MM.1S (cell line): ENCODE data around the gene ADARB2.

ENCODE experiments used
- DNase-seq: peaks from one replicate; pipeline ENCODE4 v3.0.0-alpha.2; 2015
- H2AFZ ChIP-seq: fragments of 300-600 bp; sonication (generic); 2 replicates; pipeline ENCODE4 v1.6.0; 2016; ENCODE audit warnings: antibody characterized with exemption, low read length
- H3F3A ChIP-seq: fragments of 300-600 bp; sonication (generic); 2 replicates; pipeline ENCODE4 v1.6.1; 2016; ENCODE audit warnings: mild to moderate bottlenecking, antibody characterized with exemption, low read length, moderate library complexity, mixed read lengths; ENCODE audit not compliant: insufficient read depth
- H3K27ac ChIP-seq: fragments of 300-600 bp; sonication (generic); 2 replicates; pipeline ENCODE4 v1.5.1; 2016; ENCODE audit warnings: mild to moderate bottlenecking, low read length
- H3K27me3 ChIP-seq: fragments of 300-600 bp; sonication (generic); replicated peaks from 2 replicates; pipeline ENCODE4 v1.6.0; 2016; ENCODE audit warnings: low read length; ENCODE audit not compliant: insufficient read depth
- H3K36me3 ChIP-seq: fragments of 300-600 bp; sonication (generic); replicated peaks from 2 replicates; pipeline ENCODE4 v1.6.1; 2016; ENCODE audit warnings: mild to moderate bottlenecking, low read length, mixed read lengths; ENCODE audit not compliant: insufficient read depth
- H3K4me1 ChIP-seq: fragments of 300-600 bp; sonication (generic); 2 replicates; pipeline ENCODE4 v1.6.1; 2016; ENCODE audit warnings: low read length, mixed read lengths
- H3K4me2 ChIP-seq: fragments of 300-600 bp; sonication (generic); 2 replicates; pipeline ENCODE4 v1.6.0; 2016; ENCODE audit warnings: low read depth, low read length
- H3K4me3 ChIP-seq: fragments of 300-600 bp; sonication (generic); 2 replicates; pipeline ENCODE4 v1.5.1; 2016; ENCODE audit warnings: low read length, mixed read lengths
- H3K79me2 ChIP-seq: fragments of 300-600 bp; sonication (generic); 2 replicates; pipeline ENCODE4 v1.6.1; 2016; ENCODE audit warnings: mixed run types, low read length, mixed read lengths
- H3K9ac ChIP-seq: fragments of 300-600 bp; sonication (generic); 2 replicates; pipeline ENCODE4 v1.6.1; 2016; ENCODE audit warnings: low read length, mixed read lengths
- H3K9me2 ChIP-seq: fragments of 300-600 bp; sonication (generic); replicated peaks from 2 replicates; pipeline ENCODE4 v1.6.1; 2016; ENCODE audit warnings: mild to moderate bottlenecking, low read length, mixed read lengths; ENCODE audit not compliant: insufficient read depth
- H3K9me3 ChIP-seq: fragments of 300-600 bp; sonication (generic); replicated peaks from 2 replicates; pipeline ENCODE4 v1.6.1; 2016; ENCODE audit warnings: mild to moderate bottlenecking, low read length, mixed read lengths; ENCODE audit not compliant: insufficient read depth
- H4K20me1 ChIP-seq: fragments of 300-600 bp; sonication (generic); 2 replicates; pipeline ENCODE4 v1.6.1; 2016; ENCODE audit warnings: mild to moderate bottlenecking, low read length, moderate library complexity, mixed read lengths; ENCODE audit not compliant: insufficient read depth
- CTCF ChIP-seq: fragments of 300-600 bp; sonication (generic); IDR thresholded peaks from 2 replicates; pipeline ENCODE4 v1.5.1; 2016; ENCODE audit warnings: antibody characterized with exemption, low read length, mixed read lengths
- EZH2 ChIP-seq: fragments of 300-600 bp; sonication (generic); optimal IDR thresholded peaks from 2 replicates; pipeline ENCODE3; 2017; ENCODE audit warnings: low read depth, mild to moderate bottlenecking, antibody characterized with exemption, low read length, mixed read lengths
- EZH2phosphoT487 ChIP-seq: fragments of 300-600 bp; sonication (generic); IDR thresholded peaks from 2 replicates; pipeline ENCODE4 v1.6.1; 2018; ENCODE audit warnings: antibody characterized with exemption, low read length

The ADARB2 gene

GRCh38 chr10:1712314-1712713 lies 25.0 kb downstream of the ADARB2 start:
- Histone ChIP-seq H3K27me3 (no peaks in the 10 kb centered on the region), H3K9ac (no peak overlapping the region), H3F3A (no peaks in the 10 kb centered on the region), H3K36me3 (no peaks in the 10 kb centered on the region), H3K4me3 (no peak overlapping the region), H4K20me1 (no peaks in the 10 kb centered on the region), H3K4me2 (no peak overlapping the region), H2AFZ (no peak overlapping the region), H3K4me1 (no peaks in the 10 kb centered on the region), H3K79me2 (no peaks in the 10 kb centered on the region), H3K9me2 (no peaks in the 10 kb centered on the region), H3K27ac (no peak overlapping the region), H3K9me3 (no peaks in the 10 kb centered on the region)
- TF ChIP-seq CTCF (no peak), EZH2 (no peak), EZH2phosphoT487 (no peak)
- no peak for DNase-seq

GRCh38 chr10:1709161-1709560 lies 28.2 kb downstream of the ADARB2 start:
- no peaks in the 10 kb centered on the region for H3K27me3 ChIP-seq
- H4K20me1 ChIP-seq, result no peaks in the 10 kb centered on the region

GRCh38 chr10:1708746-1709145 lies 28.6 kb downstream of the ADARB2 start:
- no peak overlapping the region for H3K4me2 ChIP-seq
- no peak for DNase-seq
- no peaks in the 10 kb centered on the region for H3K4me1 ChIP-seq
- H3K9ac ChIP-seq, result no peak overlapping the region
- H3K79me2 ChIP-seq, result no peaks in the 10 kb centered on the region
- no peaks in the 10 kb centered on the region for H3K36me3 ChIP-seq
- no peak overlapping the region for H3K27ac ChIP-seq
- H3K27me3 ChIP-seq, result no peaks in the 10 kb centered on the region
- no peaks in the 10 kb centered on the region for H3K9me2 ChIP-seq
- no peaks in the 10 kb centered on the region for H3K9me3 ChIP-seq
- no peak overlapping the region for H3K4me3 ChIP-seq
- no peak overlapping the region for H2AFZ ChIP-seq
- no peaks in the 10 kb centered on the region for H3F3A ChIP-seq
- no peaks in the 10 kb centered on the region for H4K20me1 ChIP-seq
- no peak for TF ChIP-seq EZH2
- TF ChIP-seq CTCF, result no peak
- no peak for TF ChIP-seq EZH2phosphoT487

More at GRCh38 chr10:1709161-1709560, 28.2 kb downstream of the ADARB2 start:
- Histone ChIP-seq H3K79me2 (no peaks in the 10 kb centered on the region), H3K9ac (no peak overlapping the region), H3K9me3 (no peaks in the 10 kb centered on the region), H3K4me3 (no peak overlapping the region), H3K4me2 (no peak overlapping the region), H3K27ac (no peak overlapping the region), H3K9me2 (no peaks in the 10 kb centered on the region), H2AFZ (no peak overlapping the region), H3K4me1 (no peaks in the 10 kb centered on the region), H3F3A (no peaks in the 10 kb centered on the region), H3K36me3 (no peaks in the 10 kb centered on the region)
- no peak for DNase-seq
- no peak for TF ChIP-seq CTCF
- TF ChIP-seq EZH2phosphoT487, result no peak
- TF ChIP-seq EZH2, result no peak
